ENCODE measurements around the gene FUT8.

The FUT8 gene

GRCh38 chr14:65471038-65471878 lies 58.7 kb downstream of the FUT8 start:
- Histone ChIP-seq H3K4me3 (ENCODE audit: low read length in 2 of 2) (no peak overlapping the region), H3K27ac (ENCODE audit: low read depth in 2 of 2, low read length in 2 of 2) (no peak overlapping the region), H3K27me3 (ENCODE audit: control insufficient read depth in 2 of 2, insufficient read depth in 2 of 2, low read length in 2 of 2) (no peaks in the 10 kb centered on the region), H3K4me1 (ENCODE audit: control insufficient read depth in 2 of 2, insufficient read depth in 2 of 2, low read length in 2 of 2) (no peaks in the 10 kb centered on the region), H3K9ac (ENCODE audit: low read depth in 1 of 2, low read length in 2 of 2) (no peak overlapping the region), H3K36me3 (ENCODE audit: control insufficient read depth in 2 of 2, insufficient read depth in 2 of 2, low read length in 2 of 2) (no peaks in the 10 kb centered on the region), H3K9me3 (ENCODE audit: control insufficient read depth in 2 of 2, low read length in 2 of 2) (no peaks in the 10 kb centered on the region)

GRCh38 chr14:65472189-65472588 lies 59.7 kb downstream of the FUT8 start:
- Histone ChIP-seq H3K9me3 (ENCODE audit: control insufficient read depth in 2 of 2, low read length in 2 of 2) (no peaks in the 10 kb centered on the region), H3K4me3 (ENCODE audit: low read length in 2 of 2) (no peak overlapping the region), H3K9ac (ENCODE audit: low read depth in 1 of 2, low read length in 2 of 2) (no peak overlapping the region), H3K27ac (ENCODE audit: low read depth in 2 of 2, low read length in 2 of 2) (no peak overlapping the region), H3K4me1 (ENCODE audit: control insufficient read depth in 2 of 2, insufficient read depth in 2 of 2, low read length in 2 of 2) (no peaks in the 10 kb centered on the region), H3K36me3 (ENCODE audit: control insufficient read depth in 2 of 2, insufficient read depth in 2 of 2, low read length in 2 of 2) (no peaks in the 10 kb centered on the region), H3K27me3 (ENCODE audit: control insufficient read depth in 2 of 2, insufficient read depth in 2 of 2, low read length in 2 of 2) (no peaks in the 10 kb centered on the region)

GRCh38 chr14:65476273-65476941 lies 63.9 kb downstream of the FUT8 start:
- Histone ChIP-seq H3K4me1 (ENCODE audit: control insufficient read depth in 2 of 2, insufficient read depth in 2 of 2, low read length in 2 of 2) (no peaks in the 10 kb centered on the region), H3K9ac (ENCODE audit: low read depth in 1 of 2, low read length in 2 of 2) (no peak overlapping the region), H3K27me3 (ENCODE audit: control insufficient read depth in 2 of 2, insufficient read depth in 2 of 2, low read length in 2 of 2) (no peaks in the 10 kb centered on the region), H3K36me3 (ENCODE audit: control insufficient read depth in 2 of 2, insufficient read depth in 2 of 2, low read length in 2 of 2) (no peaks in the 10 kb centered on the region), H3K27ac (ENCODE audit: low read depth in 2 of 2, low read length in 2 of 2) (no peak overlapping the region), H3K9me3 (ENCODE audit: control insufficient read depth in 2 of 2, low read length in 2 of 2) (no peaks in the 10 kb centered on the region), H3K4me3 (ENCODE audit: low read length in 2 of 2) (no peak overlapping the region)

- Histone ChIP-seq H3K9me3 (ENCODE audit: control insufficient read depth in 2 of 2, low read length in 2 of 2) (no peaks in the 10 kb centered on the region), H3K27ac (ENCODE audit: low read depth in 2 of 2, low read length in 2 of 2) (no peak overlapping the region), H3K4me1 (ENCODE audit: control insufficient read depth in 2 of 2, insufficient read depth in 2 of 2, low read length in 2 of 2) (no peaks in the 10 kb centered on the region), H3K27me3 (ENCODE audit: control insufficient read depth in 2 of 2, insufficient read depth in 2 of 2, low read length in 2 of 2) (no peaks in the 10 kb centered on the region), H3K4me3 (ENCODE audit: low read length in 2 of 2) (no peak overlapping the region), H3K9ac (ENCODE audit: low read depth in 1 of 2, low read length in 2 of 2) (no peak overlapping the region), H3K36me3 (ENCODE audit: control insufficient read depth in 2 of 2, insufficient read depth in 2 of 2, low read length in 2 of 2) (no peaks in the 10 kb centered on the region)
These were observed 64.4 kb downstream of the FUT8 start for GRCh38 chr14:65476942-65477318.

- Histone ChIP-seq H3K4me1 (ENCODE audit: control insufficient read depth in 2 of 2, insufficient read depth in 2 of 2, low read length in 2 of 2) (no peaks in the 10 kb centered on the region), H3K27ac (ENCODE audit: low read depth in 2 of 2, low read length in 2 of 2) (no peak overlapping the region), H3K4me3 (ENCODE audit: low read length in 2 of 2) (no peak overlapping the region), H3K27me3 (ENCODE audit: control insufficient read depth in 2 of 2, insufficient read depth in 2 of 2, low read length in 2 of 2) (no peaks in the 10 kb centered on the region), H3K36me3 (ENCODE audit: control insufficient read depth in 2 of 2, insufficient read depth in 2 of 2, low read length in 2 of 2) (no peaks in the 10 kb centered on the region), H3K9me3 (ENCODE audit: control insufficient read depth in 2 of 2, low read length in 2 of 2) (no peaks in the 10 kb centered on the region), H3K9ac (ENCODE audit: low read depth in 1 of 2, low read length in 2 of 2) (no peak overlapping the region)
These were observed 65.5 kb downstream of the FUT8 start for GRCh38 chr14:65478017-65478416.

- no peak overlapping the region for H3K4me3 ChIP-seq (ENCODE audit: low read length in 2 of 2)
- H3K9me3 ChIP-seq (ENCODE audit: control insufficient read depth in 2 of 2, low read length in 2 of 2) = no peaks in the 10 kb centered on the region
- H3K36me3 ChIP-seq (ENCODE audit: control insufficient read depth in 2 of 2, insufficient read depth in 2 of 2, low read length in 2 of 2) = no peaks in the 10 kb centered on the region
- no peaks in the 10 kb centered on the region for H3K4me1 ChIP-seq (ENCODE audit: control insufficient read depth in 2 of 2, insufficient read depth in 2 of 2, low read length in 2 of 2)
- H3K27me3 ChIP-seq (ENCODE audit: control insufficient read depth in 2 of 2, insufficient read depth in 2 of 2, low read length in 2 of 2) = no peaks in the 10 kb centered on the region
- H3K27ac ChIP-seq (ENCODE audit: low read depth in 2 of 2, low read length in 2 of 2) = no peak overlapping the region
- no peak overlapping the region for H3K9ac ChIP-seq (ENCODE audit: low read depth in 1 of 2, low read length in 2 of 2)
These were observed 66.1 kb downstream of the FUT8 start for GRCh38 chr14:65478596-65478995.

- H3K9ac ChIP-seq (ENCODE audit: low read depth in 1 of 2, low read length in 2 of 2) = no peak overlapping the region
- no peaks in the 10 kb centered on the region for H3K36me3 ChIP-seq (ENCODE audit: control insufficient read depth in 2 of 2, insufficient read depth in 2 of 2, low read length in 2 of 2)
- H3K27ac ChIP-seq (ENCODE audit: low read depth in 2 of 2, low read length in 2 of 2) = no peak overlapping the region
- no peaks in the 10 kb centered on the region for H3K4me1 ChIP-seq (ENCODE audit: control insufficient read depth in 2 of 2, insufficient read depth in 2 of 2, low read length in 2 of 2)
- H3K4me3 ChIP-seq (ENCODE audit: low read length in 2 of 2) = no peak overlapping the region
- H3K9me3 ChIP-seq (ENCODE audit: control insufficient read depth in 2 of 2, low read length in 2 of 2) = no peaks in the 10 kb centered on the region
- no peaks in the 10 kb centered on the region for H3K27me3 ChIP-seq (ENCODE audit: control insufficient read depth in 2 of 2, insufficient read depth in 2 of 2, low read length in 2 of 2)
These were observed 66.9 kb downstream of the FUT8 start for GRCh38 chr14:65479386-65479785.

GRCh38 chr14:65482757-65483438 lies 70.4 kb downstream of the FUT8 start:
- Histone ChIP-seq H3K27me3 (ENCODE audit: control insufficient read depth in 2 of 2, insufficient read depth in 2 of 2, low read length in 2 of 2) (no peaks in the 10 kb centered on the region), H3K4me3 (ENCODE audit: low read length in 2 of 2) (no peak overlapping the region)

GRCh38 chr14:65483647-65484046 lies 71.1 kb downstream of the FUT8 start:
- Histone ChIP-seq H3K9me3 (ENCODE audit: control insufficient read depth in 2 of 2, low read length in 2 of 2) (no peaks in the 10 kb centered on the region), H3K27ac (ENCODE audit: low read depth in 2 of 2, low read length in 2 of 2) (no peak overlapping the region), H3K36me3 (ENCODE audit: control insufficient read depth in 2 of 2, insufficient read depth in 2 of 2, low read length in 2 of 2) (no peaks in the 10 kb centered on the region), H3K9ac (ENCODE audit: low read depth in 1 of 2, low read length in 2 of 2) (no peak overlapping the region), H3K4me3 (ENCODE audit: low read length in 2 of 2) (no peak overlapping the region), H3K27me3 (ENCODE audit: control insufficient read depth in 2 of 2, insufficient read depth in 2 of 2, low read length in 2 of 2) (no peaks in the 10 kb centered on the region), H3K4me1 (ENCODE audit: control insufficient read depth in 2 of 2, insufficient read depth in 2 of 2, low read length in 2 of 2) (no peaks in the 10 kb centered on the region)

More at GRCh38 chr14:65482757-65483438, 70.4 kb downstream of the FUT8 start:
- H3K9me3 ChIP-seq (ENCODE audit: control insufficient read depth in 2 of 2, low read length in 2 of 2) = no peaks in the 10 kb centered on the region
- no peak overlapping the region for H3K9ac ChIP-seq (ENCODE audit: low read depth in 1 of 2, low read length in 2 of 2)
- no peak overlapping the region for H3K27ac ChIP-seq (ENCODE audit: low read depth in 2 of 2, low read length in 2 of 2)
- H3K4me1 ChIP-seq (ENCODE audit: control insufficient read depth in 2 of 2, insufficient read depth in 2 of 2, low read length in 2 of 2) = no peaks in the 10 kb centered on the region
- H3K36me3 ChIP-seq (ENCODE audit: control insufficient read depth in 2 of 2, insufficient read depth in 2 of 2, low read length in 2 of 2) = no peaks in the 10 kb centered on the region

- H3K9ac ChIP-seq (ENCODE audit: low read depth in 1 of 2, low read length in 2 of 2) = no peak overlapping the region
- no peak overlapping the region for H3K27ac ChIP-seq (ENCODE audit: low read depth in 2 of 2, low read length in 2 of 2)
- no peaks in the 10 kb centered on the region for H3K4me1 ChIP-seq (ENCODE audit: control insufficient read depth in 2 of 2, insufficient read depth in 2 of 2, low read length in 2 of 2)
- no peak overlapping the region for H3K4me3 ChIP-seq (ENCODE audit: low read length in 2 of 2)
- H3K9me3 ChIP-seq (ENCODE audit: control insufficient read depth in 2 of 2, low read length in 2 of 2) = no peaks in the 10 kb centered on the region
- H3K27me3 ChIP-seq (ENCODE audit: control insufficient read depth in 2 of 2, insufficient read depth in 2 of 2, low read length in 2 of 2) = no peaks in the 10 kb centered on the region
- no peaks in the 10 kb centered on the region for H3K36me3 ChIP-seq (ENCODE audit: control insufficient read depth in 2 of 2, insufficient read depth in 2 of 2, low read length in 2 of 2)
These were observed 73.0 kb downstream of the FUT8 start for GRCh38 chr14:65485516-65485915.
